GM18498 (cell line): Measurements from ENCODE around the gene ABL2.
"Not testable (repeated sequence)": the region's sequence is repeated elsewhere in the genome, so short reads cannot be mapped to it uniquely, and the experiment has no call there.

Source experiments
- ATAC-seq: cut with Tn5 transposase; IDR thresholded peaks from one replicate; pipeline ENCODE4 v1.9.1; 2021; ENCODE audit warnings: mild to moderate bottlenecking, moderate library complexity; ENCODE audit not compliant: unreplicated experiment

ABL2 gene

GRCh38 chr1:179141592-179142251, 87.8 kb downstream of the ABL2 start:
- ATAC-seq, result no peak

- ATAC-seq, result not testable (repeated sequence)
Observed at GRCh38 chr1:179138755-179139154, 90.7 kb downstream of the ABL2 start.

- no peak for ATAC-seq
Observed at GRCh38 chr1:179137617-179138255, 91.7 kb downstream of the ABL2 start.

GRCh38 chr1:179135707-179136106, 93.8 kb downstream of the ABL2 start:
- not testable (repeated sequence) for ATAC-seq

- not testable (repeated sequence) for ATAC-seq
Observed at GRCh38 chr1:179135168-179135567, 94.3 kb downstream of the ABL2 start.

- ATAC-seq, result peak; percentile 96
Observed at GRCh38 chr1:179129702-179130473, 99.6 kb downstream of the ABL2 start.

GRCh38 chr1:179128520-179128919, 101.0 kb downstream of the ABL2 start:
- no peak for ATAC-seq

- ATAC-seq, result no peak
Observed at GRCh38 chr1:179127163-179127895, 102.1 kb downstream of the ABL2 start.

GRCh38 chr1:179126338-179127060, 103.0 kb downstream of the ABL2 start:
- ATAC-seq, result no peak

- no peak for ATAC-seq
Observed at GRCh38 chr1:179124873-179125272, 104.6 kb downstream of the ABL2 start.

GRCh38 chr1:179121159-179121938, 108.1 kb downstream of the ABL2 start:
- ATAC-seq, result no peak

- no peak for ATAC-seq
Observed at GRCh38 chr1:179120736-179121135, 108.7 kb downstream of the ABL2 start.

GRCh38 chr1:179119513-179119912, 110.0 kb downstream of the ABL2 start:
- ATAC-seq, result no peak

GRCh38 chr1:179115181-179115580, 114.3 kb downstream of the ABL2 start:
- ATAC-seq, result no peak

GRCh38 chr1:179108644-179109043, 120.8 kb downstream of the ABL2 start:
- no peak for ATAC-seq

GRCh38 chr1:179107706-179108629, 121.5 kb downstream of the ABL2 start:
- ATAC-seq, result no peak

GRCh38 chr1:179105393-179105792, 124.1 kb downstream of the ABL2 start:
- no peak for ATAC-seq

GRCh38 chr1:179104611-179105250, 124.7 kb downstream of the ABL2 start:
- ATAC-seq, result no peak
